Activated gamma-delta T cell (primary cell): Measurements from ENCODE around the gene ADAMTS12.
"Not testable (repeated sequence)": the region's sequence is repeated elsewhere in the genome, so short reads cannot be mapped to it uniquely, and the experiment has no call there.

ENCODE experiments used
- DNase-seq: peaks from one replicate; lab custom pipeline; 2025; lab: John Stamatoyannopoulos, UW

ADAMTS12 gene

GRCh38 chr5:33583332-33583731 lies 308.5 kb downstream of the ADAMTS12 start:
- DNase-seq: no peak

DNA sequence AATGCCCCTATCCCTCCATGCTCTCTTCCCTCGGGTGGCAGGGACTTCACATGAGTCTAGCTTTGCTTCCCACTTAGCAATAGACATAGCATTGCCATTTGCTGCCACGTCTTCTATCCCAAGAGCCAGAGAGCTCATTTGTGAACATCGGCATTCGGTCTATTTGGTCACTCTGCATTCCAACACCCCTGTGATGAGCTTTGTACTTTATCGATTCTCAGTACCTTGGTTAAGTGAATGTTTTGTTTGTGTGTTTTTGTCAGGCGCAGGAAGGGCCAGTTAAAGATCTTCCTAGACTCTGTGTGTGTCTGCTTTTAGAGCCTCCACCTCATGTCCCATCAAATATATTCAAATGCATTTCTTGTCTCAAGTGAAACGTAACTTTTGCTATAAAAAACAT lies 309.4 kb downstream of the ADAMTS12 start:
- DNase-seq: no peak

GRCh38 chr5:33579789-33580188 lies 312.0 kb downstream of the ADAMTS12 start:
- DNase-seq: no peak

GRCh38 chr5:33579152-33579551 lies 312.6 kb downstream of the ADAMTS12 start:
- DNase-seq: no peak

GRCh38 chr5:33576726-33577590 lies 314.8 kb downstream of the ADAMTS12 start:
- no peak for DNase-seq

GRCh38 chr5:33565324-33565723 lies 326.5 kb downstream of the ADAMTS12 start:
- no peak for DNase-seq

DNA sequence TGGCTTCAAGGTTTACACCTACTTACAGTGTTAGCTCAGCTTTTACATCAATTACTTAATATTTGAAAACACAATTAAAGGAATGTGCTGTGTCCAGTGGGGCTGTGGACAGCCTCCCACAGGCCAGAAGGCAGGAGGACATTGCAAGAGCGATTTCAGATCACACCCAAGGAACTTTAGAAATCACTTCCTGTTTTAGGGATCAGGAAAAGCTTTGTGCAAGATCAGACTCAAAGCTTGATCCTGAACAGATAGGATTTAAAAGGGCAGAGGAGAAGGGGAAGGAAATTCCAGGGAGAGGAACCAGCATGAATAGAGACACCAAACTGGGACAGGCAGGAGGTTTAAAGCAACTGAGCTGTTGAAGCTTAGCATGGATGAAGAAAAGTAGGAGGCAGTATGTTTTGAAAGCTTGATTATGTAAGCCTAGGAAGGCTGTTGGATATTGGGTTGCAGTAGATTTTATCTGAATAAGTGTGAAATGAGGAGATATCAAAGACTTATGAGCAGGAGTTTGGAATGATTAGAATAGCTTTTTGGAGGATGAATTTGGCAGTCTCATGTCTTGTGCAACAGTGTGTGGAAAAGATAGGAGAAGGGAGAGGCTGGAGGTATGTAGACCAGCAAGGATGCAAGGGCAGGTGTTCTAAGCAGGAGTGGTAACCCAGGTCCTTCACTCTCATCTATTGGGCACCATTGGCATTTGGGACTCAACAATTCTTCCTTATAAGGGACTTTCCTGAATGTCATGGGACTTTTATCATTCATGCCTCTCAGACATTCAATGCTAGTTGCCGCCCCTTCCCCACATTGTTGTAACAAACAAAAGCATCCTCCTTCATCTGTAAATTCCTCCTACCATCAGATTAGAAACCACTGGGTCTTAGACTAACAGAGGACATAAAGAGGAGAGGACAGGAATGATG lies 327.5 kb downstream of the ADAMTS12 start:
- no peak for DNase-seq

DNA sequence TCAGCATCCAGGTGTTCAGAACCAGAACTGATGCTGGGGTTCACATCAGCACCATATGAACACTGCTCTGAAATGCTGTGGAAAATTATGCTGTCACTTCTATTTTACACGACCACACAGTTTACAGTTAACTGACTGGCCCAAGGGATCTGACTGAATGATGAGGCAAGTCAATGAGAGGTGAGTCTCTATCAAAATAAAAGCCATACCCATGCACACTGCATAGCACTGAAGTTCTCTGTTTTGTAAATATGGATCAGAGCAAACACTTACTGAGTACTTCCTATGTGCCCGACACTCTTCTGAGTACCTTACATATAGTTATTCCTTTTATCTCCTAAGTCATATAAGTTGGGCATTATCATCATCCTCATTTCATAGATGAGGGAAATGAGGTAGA lies 328.3 kb downstream of the ADAMTS12 start:
- no peak for DNase-seq

GRCh38 chr5:33558489-33558888 lies 333.3 kb downstream of the ADAMTS12 start:
- DNase-seq: no peak

GRCh38 chr5:33557605-33558004 lies 334.2 kb downstream of the ADAMTS12 start:
- no peak for DNase-seq

DNA sequence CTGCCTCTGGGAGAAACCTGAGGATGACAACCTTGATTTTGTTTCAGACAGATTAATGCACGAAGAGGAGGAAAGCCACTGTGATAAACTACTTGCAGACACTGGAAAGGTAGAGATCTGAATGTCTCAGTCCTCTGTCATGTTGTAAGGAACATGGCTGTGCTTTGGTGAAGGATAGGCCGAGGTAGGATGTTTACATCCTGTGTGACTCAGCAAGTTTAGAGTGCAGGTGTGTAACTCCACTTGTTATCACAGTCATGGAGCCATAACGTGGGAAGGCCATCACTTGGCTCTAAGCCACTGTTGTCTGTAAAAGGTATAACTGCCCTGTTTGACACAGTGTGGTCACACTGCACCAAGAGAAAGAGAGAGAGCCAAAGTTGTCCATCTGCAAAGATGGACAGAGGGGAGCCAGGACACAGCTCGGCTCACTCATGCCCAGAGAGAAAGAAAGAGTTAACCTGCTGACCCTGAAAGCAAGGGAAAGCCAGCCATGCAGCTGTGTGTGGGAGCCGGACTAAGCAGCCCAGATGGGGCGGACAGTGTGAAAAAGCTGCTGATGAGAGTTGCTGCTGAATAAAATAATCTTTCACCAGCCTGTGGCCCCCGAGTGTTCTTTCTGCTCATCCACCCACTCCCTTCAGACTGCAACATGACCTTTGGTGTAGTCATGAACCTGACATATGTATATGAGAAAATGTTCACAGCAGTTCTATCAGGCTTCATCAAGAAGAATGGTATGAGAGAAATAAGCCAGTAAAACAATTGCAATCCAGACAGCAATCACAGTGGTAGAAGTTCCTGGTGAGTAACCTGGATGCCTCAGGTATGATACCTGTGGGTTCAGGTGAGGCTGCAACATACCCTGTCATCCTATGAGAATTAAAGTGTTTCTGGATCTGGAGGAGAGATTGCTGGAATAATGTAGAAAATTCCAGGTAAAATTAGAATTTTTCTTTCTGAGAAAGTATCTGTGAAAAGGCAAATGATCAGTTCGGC lies 335.2 kb downstream of the ADAMTS12 start:
- DNase-seq: no peak

DNA sequence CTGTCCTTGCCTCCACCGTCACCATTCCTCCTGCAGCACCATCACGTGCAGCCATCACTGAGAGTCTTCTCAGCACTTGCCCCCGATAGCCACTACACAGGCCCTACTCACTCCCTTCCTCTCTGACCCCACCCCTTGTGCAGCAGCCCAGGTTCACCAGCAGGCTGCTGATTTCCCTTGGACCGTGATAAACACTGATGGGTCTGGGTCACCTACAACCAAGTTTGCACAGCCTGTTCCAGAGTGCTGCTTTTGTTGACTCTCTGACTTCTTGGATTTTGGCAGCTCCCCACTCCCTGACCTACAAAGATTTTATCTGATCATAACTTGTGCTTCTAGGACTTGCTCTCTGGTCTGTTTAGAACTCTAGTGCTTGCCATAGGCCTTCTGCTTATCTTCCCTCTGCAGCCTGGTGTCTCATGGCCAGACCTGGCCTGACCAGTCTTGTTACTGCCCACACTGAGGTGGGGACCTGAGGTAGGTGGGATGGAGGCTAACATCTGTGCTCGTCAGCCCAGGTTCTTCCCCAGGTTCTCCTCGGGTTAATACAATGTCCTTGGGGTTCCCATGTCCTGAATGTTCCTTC lies 341.7 kb downstream of the ADAMTS12 start:
- DNase-seq: no peak

- DNase-seq: not testable (repeated sequence)
Measured at GRCh38 chr5:33539790-33540189, 352.0 kb downstream of the ADAMTS12 start.

DNA sequence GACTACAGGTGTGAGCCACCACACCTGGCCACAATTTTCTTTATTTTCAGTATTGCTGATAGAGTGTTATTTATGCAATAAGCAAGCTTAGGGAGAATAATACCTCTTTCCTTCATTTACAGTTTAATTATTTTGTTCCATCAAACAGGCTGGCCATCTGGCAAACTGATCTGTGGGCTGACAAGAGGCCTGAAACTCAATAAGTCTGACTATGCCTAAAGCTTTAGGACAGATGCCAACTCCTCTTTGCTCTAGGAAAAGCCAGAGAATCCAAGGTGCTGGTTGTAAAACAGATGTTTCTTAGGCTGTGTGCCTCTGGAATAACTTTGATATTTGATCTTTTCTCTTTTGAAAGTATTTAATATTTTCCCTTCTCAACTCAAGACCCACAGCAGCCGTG lies 352.6 kb downstream of the ADAMTS12 start:
- no peak for DNase-seq

- no peak for DNase-seq
Measured at GRCh38 chr5:33538201-33538600, 353.6 kb downstream of the ADAMTS12 start.

GRCh38 chr5:33537240-33537639 lies 354.6 kb downstream of the ADAMTS12 start:
- no peak for DNase-seq

GRCh38 chr5:33536802-33537201 lies 355.0 kb downstream of the ADAMTS12 start:
- no peak for DNase-seq

DNA sequence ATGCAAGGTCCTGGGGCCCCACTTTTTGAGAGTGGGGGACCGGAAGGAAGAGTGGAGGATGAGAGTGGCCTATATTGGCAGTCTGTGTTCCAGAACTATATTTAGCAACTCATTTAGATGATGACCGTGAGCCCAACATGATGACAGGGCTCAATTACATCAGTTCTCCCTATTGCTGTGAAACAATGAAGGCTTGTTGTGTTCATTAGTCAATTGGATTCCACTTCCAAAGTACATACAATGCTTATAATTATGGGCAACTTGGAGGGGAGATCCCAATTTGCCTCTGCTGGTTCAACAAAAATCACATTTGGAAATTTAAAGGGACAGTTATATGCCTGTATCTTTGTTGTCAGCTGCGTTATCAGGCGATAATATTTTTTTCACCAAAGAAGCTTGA lies 360.0 kb downstream of the ADAMTS12 start:
- no peak for DNase-seq

DNA sequence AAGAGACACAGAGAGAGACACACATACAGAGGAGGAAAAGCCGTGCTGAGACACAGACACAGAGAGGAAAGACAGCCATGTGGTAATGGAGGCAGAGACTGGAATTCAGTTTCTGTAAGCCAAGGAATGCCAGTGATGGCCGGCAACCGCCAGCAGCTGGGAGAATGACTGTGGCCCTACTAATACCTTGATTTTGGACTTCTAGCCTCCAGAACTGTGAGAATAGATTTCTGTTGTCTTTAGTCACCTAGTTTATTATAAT lies 360.8 kb downstream of the ADAMTS12 start:
- DNase-seq: no peak

GRCh38 chr5:33530183-33531036 lies 361.4 kb downstream of the ADAMTS12 start:
- DNase-seq: no peak

GRCh38 chr5:33527696-33528095 lies 364.1 kb downstream of the ADAMTS12 start:
- DNase-seq: no peak
